Activated T-helper 17 cell treated with anti-CD3 and anti-CD28 coated beads, Interleukin-2, amount 50 U/mL, for 72 hours (primary cell): ENCODE data around the gene CDC73. TPM values are rescaled to one million over a fixed set of nuclear protein-coding genes. Genes with fewer than 3 reads are reported as not detected.
"Not testable (repeated sequence)": the region's sequence is repeated elsewhere in the genome, so short reads cannot be mapped to it uniquely, and the experiment has no call there.

Experiments used
- ATAC-seq: fragments of 150-1000 bp; cut with Tn5 transposase; replicated peaks from 2 replicates; pipeline ENCODE4 v1.10.0; 2021; ENCODE audit warnings: mild to moderate bottlenecking, moderate library complexity
- H3K27ac Mint-ChIP-seq: one replicate; pipeline ENCODE4 v1.8.0; 2022; ENCODE audit warnings: mixed read lengths
- H3K27me3 Mint-ChIP-seq: one replicate; pipeline ENCODE4 v1.8.0; 2022; ENCODE audit warnings: mixed read lengths
- H3K36me3 Mint-ChIP-seq: one replicate; pipeline ENCODE4 v1.8.0; 2022; ENCODE audit warnings: low read depth, mild to moderate bottlenecking, mixed read lengths
- H3K4me1 Mint-ChIP-seq: one replicate; pipeline ENCODE4 v1.8.0; 2022; ENCODE audit warnings: mixed read lengths
- H3K4me3 Mint-ChIP-seq: one replicate; pipeline ENCODE4 v1.8.0; 2022; ENCODE audit warnings: mild to moderate bottlenecking, mixed read lengths
- H3K9me3 Mint-ChIP-seq: one replicate; pipeline ENCODE4 v1.8.0; 2022; ENCODE audit warnings: mixed read lengths
- total RNA-seq, 2 donors: library from RNA; stranded (reverse); gene quantifications; one replicate each; pipeline ENCODE4 v1.2.3, GENCODE V29; 2022

CDC73 gene
- total RNA-seq, 2 donors from 2014 or later = 62.7 to 66.0 TPM

DNA sequence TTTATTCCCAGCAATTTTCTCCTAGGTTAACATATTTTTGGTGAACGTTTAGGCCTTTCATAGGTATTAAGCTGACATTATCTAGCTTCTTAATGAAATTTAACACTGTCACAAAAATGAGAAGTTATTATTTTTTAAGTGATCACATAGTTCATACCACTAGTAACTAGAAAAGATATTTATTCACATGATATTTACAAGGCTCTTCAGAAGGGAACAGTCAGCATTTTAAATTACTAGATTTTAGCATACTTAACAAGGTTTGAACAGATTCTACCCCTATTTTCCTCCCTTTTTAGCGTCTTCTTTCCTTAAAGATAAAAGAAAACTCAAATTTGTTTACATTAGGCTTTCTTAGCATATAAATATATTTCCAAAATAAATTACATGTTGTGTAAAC, 130.1 kb downstream of the CDC73 start:
- Mint-ChIP-seq H3K27me3 (no peaks in the 10 kb centered on the region), H3K36me3 (peaks cover 56% of the 10 kb centered on the region), H3K4me3 (no peak overlapping the region), H3K27ac (no peak overlapping the region), H3K4me1 (peaks cover 1% of the 10 kb centered on the region), H3K9me3 (no peaks in the 10 kb centered on the region)
- ATAC-seq = no peak

DNA sequence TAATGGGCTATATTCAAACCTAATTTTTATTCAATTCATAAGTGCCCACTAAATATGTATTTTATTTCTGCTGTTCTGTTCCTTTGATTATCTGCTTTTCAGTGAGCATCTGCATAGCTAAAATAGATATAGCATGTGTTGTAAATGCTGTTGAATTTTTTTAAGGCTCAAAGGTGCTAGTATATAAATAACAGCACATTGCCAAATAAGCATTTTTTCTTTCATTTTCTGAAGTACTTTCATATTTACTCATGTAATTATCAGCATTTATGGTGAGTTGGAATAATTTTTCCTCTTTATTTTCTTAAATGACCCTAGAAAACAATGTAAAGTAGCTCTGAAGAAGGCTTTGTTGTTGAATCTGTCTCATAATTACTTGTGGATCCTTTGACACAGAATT, 134.2 kb downstream of the CDC73 start:
- no peak for ATAC-seq
- H3K4me3 Mint-ChIP-seq = no peak overlapping the region
- H3K27ac Mint-ChIP-seq = no peak overlapping the region
- peaks cover 24% of the 10 kb centered on the region for H3K36me3 Mint-ChIP-seq
- H3K4me1 Mint-ChIP-seq = peaks cover 6% of the 10 kb centered on the region
- no peaks in the 10 kb centered on the region for H3K9me3 Mint-ChIP-seq
- H3K27me3 Mint-ChIP-seq = no peaks in the 10 kb centered on the region

- Mint-ChIP-seq H3K9me3 (no peaks in the 10 kb centered on the region), H3K27ac (no peak overlapping the region), H3K27me3 (no peaks in the 10 kb centered on the region), H3K4me3 (no peak overlapping the region), H3K36me3 (peaks cover 12% of the 10 kb centered on the region), H3K4me1 (peaks cover 6% of the 10 kb centered on the region)
- no peak for ATAC-seq
Measured at GRCh38 chr1:193259636-193260035, 137.8 kb downstream of the CDC73 start.

DNA sequence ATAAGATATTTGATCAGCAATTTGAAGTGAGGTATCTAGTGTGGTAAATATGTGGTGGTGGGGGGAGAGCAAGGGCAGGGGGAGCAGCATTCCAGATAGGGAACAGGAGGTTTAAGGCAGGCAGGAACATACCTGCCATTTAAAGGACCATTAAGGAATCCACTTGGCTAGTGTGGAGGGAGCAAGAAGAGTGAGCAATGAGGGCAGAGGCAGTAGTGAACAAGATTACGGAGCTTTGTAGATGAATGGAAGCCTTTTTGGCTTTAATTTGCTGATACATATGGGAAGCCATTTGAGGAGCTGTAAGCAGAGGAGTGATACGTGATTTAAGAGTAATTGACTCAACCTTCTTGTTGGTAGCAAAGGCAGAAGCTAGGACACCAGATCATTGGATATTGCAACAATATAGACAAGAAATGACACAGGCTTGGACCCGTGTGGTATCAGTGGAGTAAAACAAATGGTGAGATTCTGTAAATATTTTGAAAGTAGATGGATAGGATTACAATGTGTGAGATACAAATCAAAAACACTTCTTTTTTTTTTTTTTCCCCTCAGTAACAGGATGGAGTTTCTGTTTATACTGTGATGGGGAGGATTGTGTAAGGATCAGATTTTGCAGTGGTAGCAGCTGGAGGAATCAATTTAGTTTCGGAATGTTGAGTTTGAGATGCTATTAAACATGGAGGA, 138.4 kb downstream of the CDC73 start:
- H3K27me3 Mint-ChIP-seq = no peaks in the 10 kb centered on the region
- no peak overlapping the region for H3K27ac Mint-ChIP-seq
- no peaks in the 10 kb centered on the region for H3K9me3 Mint-ChIP-seq
- H3K4me3 Mint-ChIP-seq = no peak overlapping the region
- ATAC-seq = no peak
- peaks cover 13% of the 10 kb centered on the region for H3K36me3 Mint-ChIP-seq
- H3K4me1 Mint-ChIP-seq = peaks cover 6% of the 10 kb centered on the region

DNA sequence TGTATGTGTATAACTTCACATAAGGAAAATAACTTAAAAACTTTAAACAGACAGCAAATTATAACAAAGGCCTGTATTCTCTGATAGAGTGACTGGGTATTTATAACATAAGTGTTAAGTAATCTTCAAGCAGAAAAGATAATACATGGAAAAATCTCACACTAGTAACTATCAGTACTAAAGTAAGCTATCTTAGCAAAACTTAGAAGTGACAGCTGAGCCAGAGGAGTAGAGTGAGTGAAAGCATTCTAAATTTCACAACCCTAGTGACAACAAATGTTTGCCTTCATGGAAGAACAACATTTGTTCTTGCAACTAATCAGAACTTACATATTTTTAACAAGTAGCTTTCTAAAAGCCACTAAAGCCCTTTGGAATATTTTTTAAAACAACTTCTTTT, 139.1 kb downstream of the CDC73 start:
- Mint-ChIP-seq H3K4me3 (no peak overlapping the region), H3K36me3 (peaks cover 19% of the 10 kb centered on the region), H3K27ac (no peak overlapping the region), H3K9me3 (no peaks in the 10 kb centered on the region), H3K4me1 (peaks cover 6% of the 10 kb centered on the region), H3K27me3 (no peaks in the 10 kb centered on the region)
- ATAC-seq = no peak

DNA sequence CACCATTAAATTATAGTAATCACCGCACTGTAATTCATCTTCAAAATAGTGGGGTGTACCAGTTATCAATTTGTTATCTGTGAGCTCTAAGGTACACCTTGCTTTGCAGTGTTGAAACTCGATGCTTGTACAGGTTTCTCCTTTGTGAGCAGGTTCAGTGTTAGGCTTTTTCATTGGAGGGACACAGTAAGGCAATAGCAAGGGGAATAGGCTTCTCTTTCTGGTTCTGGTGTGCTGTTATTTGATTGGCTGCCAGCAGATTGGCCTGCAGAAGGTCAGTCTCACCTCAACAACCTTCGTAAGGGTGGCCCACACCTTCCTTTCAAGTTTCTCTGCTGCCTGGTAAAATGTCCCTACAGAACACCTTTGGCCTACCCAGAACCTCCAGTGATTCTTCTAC, 140.8 kb downstream of the CDC73 start:
- ATAC-seq = no peak
- H3K9me3 Mint-ChIP-seq = no peaks in the 10 kb centered on the region
- H3K36me3 Mint-ChIP-seq = peaks cover 14% of the 10 kb centered on the region
- no peak overlapping the region for H3K27ac Mint-ChIP-seq
- no peaks in the 10 kb centered on the region for H3K27me3 Mint-ChIP-seq
- H3K4me1 Mint-ChIP-seq = no peaks in the 10 kb centered on the region
- H3K4me3 Mint-ChIP-seq = no peak overlapping the region

DNA sequence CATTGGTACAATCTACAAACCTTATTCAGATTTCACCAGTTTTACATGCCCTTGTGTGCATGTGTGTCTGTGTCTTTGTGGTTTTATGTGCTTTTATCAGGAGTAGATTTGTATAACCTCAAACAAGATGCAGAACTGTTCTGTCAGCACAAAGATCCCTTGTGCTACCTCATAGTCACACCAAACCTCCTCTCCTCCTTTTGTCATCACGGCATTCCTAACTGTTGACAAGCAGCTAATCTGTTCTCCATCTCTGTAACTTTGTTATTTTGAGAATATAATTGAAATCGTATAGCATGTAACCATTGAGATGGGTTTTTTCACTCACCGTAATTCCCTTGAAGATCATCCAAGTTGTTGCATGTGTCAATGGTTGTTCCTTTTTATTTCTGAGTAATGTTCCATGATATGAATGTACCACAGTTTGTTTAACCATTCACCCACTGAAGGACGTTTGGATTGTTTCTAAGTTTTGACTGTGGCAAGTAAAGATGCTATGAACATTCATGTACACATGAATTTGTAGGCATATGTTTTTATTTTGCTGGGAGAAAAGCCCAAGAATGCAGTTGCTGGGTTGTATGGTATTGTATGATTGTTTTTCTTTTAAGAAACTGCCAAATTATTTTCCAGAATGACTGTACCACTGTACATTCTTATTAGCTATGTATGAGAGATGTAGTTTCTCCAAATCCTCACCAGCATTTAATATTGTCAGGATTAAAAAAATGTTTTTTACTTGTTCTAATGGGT, 142.7 kb downstream of the CDC73 start:
- ATAC-seq = no peak
- Mint-ChIP-seq H3K27ac (no peak overlapping the region), H3K36me3 (peaks cover 14% of the 10 kb centered on the region), H3K27me3 (no peaks in the 10 kb centered on the region), H3K9me3 (peaks cover 3% of the 10 kb centered on the region), H3K4me3 (no peak overlapping the region), H3K4me1 (no peaks in the 10 kb centered on the region)

DNA sequence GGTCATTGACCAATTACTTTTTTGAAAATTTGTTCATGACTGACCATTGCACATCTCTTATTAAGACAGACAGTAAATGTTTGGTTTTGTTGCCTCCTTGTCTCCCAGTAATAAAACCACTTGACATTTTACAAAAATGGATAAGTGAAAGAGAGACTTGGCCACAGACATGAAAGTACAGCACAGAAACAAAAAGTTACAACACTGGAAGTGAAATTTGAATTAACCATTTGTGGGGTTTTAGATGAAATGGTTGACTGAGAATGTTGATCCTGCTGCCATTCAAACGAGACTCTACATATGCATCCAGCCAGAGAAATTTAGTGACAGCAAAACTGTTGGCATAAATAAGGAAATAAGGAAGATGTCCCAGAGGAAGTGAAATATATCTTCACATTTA, 143.9 kb downstream of the CDC73 start:
- no peaks in the 10 kb centered on the region for H3K27me3 Mint-ChIP-seq
- no peak overlapping the region for H3K4me3 Mint-ChIP-seq
- H3K9me3 Mint-ChIP-seq = peaks cover 3% of the 10 kb centered on the region

GRCh38 chr1:193266794-193267193, 145.0 kb downstream of the CDC73 start:
- not testable (repeated sequence) for H3K9me3 Mint-ChIP-seq, H3K4me3 Mint-ChIP-seq, H3K27ac Mint-ChIP-seq, H3K27me3 Mint-ChIP-seq, H3K4me1 Mint-ChIP-seq, ATAC-seq
- H3K36me3 Mint-ChIP-seq = peaks cover 19% of the 10 kb centered on the region

More for the DNA sequence above, 143.9 kb downstream of the CDC73 start:
- no peak for ATAC-seq
- Mint-ChIP-seq H3K4me1 (peaks cover under 1% of the 10 kb centered on the region), H3K27ac (no peak overlapping the region), H3K36me3 (peaks cover 14% of the 10 kb centered on the region)

DNA sequence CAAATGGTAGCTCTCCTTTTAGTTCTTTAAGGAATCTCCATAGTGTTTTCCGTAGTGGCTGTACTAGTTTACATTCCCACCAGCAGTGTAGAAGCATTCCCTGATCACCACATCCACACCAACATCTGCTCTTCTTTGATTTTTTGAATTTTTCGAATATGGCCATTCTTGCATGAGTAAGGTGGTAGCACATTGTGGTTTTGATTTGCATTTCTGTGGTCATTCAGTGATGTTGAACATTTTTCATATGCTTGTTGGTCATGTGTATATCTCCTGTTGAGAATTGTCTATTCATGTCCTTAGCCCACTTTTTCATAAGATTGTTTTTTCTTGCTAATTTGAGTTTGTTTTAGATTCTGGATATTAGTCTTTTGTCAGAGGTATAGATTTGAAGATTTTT, 149.2 kb downstream of the CDC73 start:
- Mint-ChIP-seq H3K4me1 (peaks cover 10% of the 10 kb centered on the region), H3K27me3 (no peaks in the 10 kb centered on the region), H3K4me3 (no peak overlapping the region), H3K9me3 (peaks cover 16% of the 10 kb centered on the region), H3K27ac (no peak overlapping the region), H3K36me3 (peaks cover 17% of the 10 kb centered on the region)
- ATAC-seq = no peak

- H3K4me3 Mint-ChIP-seq = no peak overlapping the region
- peaks cover 16% of the 10 kb centered on the region for H3K36me3 Mint-ChIP-seq
- peaks cover 9% of the 10 kb centered on the region for H3K4me1 Mint-ChIP-seq
- ATAC-seq = no peak
- H3K27me3 Mint-ChIP-seq = no peaks in the 10 kb centered on the region
- peaks cover 16% of the 10 kb centered on the region for H3K9me3 Mint-ChIP-seq
- no peak overlapping the region for H3K27ac Mint-ChIP-seq
Measured at GRCh38 chr1:193275773-193276172, 153.9 kb downstream of the CDC73 start.

DNA sequence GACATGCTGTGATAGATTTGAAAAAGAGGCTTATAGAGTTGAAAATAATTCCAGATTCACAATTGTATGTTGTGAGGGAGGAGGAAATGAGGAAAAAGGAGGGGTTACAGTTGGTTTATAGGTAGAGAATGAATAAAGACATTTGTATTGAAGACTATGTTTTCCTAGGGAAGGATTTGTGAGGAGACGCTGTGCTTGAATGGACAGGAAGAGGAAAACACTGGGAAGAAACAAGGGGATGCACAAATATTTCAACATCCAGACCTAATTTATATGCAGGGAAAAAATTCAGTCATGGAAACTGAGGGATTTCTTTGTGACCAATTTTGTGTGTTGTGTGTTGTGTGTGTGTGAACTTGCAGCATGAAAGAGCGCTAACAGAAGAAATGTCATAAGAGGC, 157.1 kb downstream of the CDC73 start:
- no peak overlapping the region for H3K27ac Mint-ChIP-seq
- H3K9me3 Mint-ChIP-seq = peaks cover 3% of the 10 kb centered on the region
- no peak for ATAC-seq
- no peaks in the 10 kb centered on the region for H3K27me3 Mint-ChIP-seq
- H3K4me1 Mint-ChIP-seq = peaks cover 2% of the 10 kb centered on the region
- no peaks in the 10 kb centered on the region for H3K36me3 Mint-ChIP-seq
- no peak overlapping the region for H3K4me3 Mint-ChIP-seq

GRCh38 chr1:193281894-193282293, 160.1 kb downstream of the CDC73 start:
- no peaks in the 10 kb centered on the region for H3K27me3 Mint-ChIP-seq
- no peak overlapping the region for H3K27ac Mint-ChIP-seq
- H3K4me3 Mint-ChIP-seq = no peak overlapping the region
- ATAC-seq = no peak
- peaks cover 13% of the 10 kb centered on the region for H3K9me3 Mint-ChIP-seq
- peaks cover 13% of the 10 kb centered on the region for H3K4me1 Mint-ChIP-seq
- H3K36me3 Mint-ChIP-seq = no peaks in the 10 kb centered on the region

DNA sequence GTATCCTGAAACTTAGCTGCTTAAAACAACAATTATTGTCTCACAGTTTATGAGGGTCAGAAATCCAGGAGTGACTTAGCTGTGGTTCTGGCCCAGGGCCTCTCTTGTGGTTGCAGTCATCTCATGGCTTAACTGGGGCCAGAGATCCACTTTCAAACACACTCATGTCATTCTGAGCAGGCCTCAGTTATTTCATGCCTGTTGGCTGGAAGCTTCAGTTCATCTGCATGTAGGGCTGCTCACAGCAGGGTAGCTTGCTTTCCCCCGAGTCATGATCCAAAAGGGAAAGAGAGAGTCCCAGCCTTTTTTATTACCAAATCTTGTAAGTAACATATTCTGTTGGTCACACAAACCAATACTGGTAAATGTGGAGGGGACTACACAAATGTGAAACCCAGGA, 161.2 kb downstream of the CDC73 start:
- peaks cover 13% of the 10 kb centered on the region for H3K4me1 Mint-ChIP-seq
- H3K27me3 Mint-ChIP-seq = no peaks in the 10 kb centered on the region
- no peak for ATAC-seq
- H3K4me3 Mint-ChIP-seq = no peak overlapping the region
- H3K27ac Mint-ChIP-seq = no peak overlapping the region
- no peaks in the 10 kb centered on the region for H3K36me3 Mint-ChIP-seq
- peaks cover 13% of the 10 kb centered on the region for H3K9me3 Mint-ChIP-seq

- Mint-ChIP-seq H3K9me3 (peaks cover 10% of the 10 kb centered on the region), H3K27ac (peak overlapping the region; percentile 9), H3K27me3 (no peaks in the 10 kb centered on the region), H3K4me1 (peaks cover 13% of the 10 kb centered on the region), H3K4me3 (no peak overlapping the region), H3K36me3 (no peaks in the 10 kb centered on the region)
- no peak for ATAC-seq
Measured at GRCh38 chr1:193284219-193284618, 162.4 kb downstream of the CDC73 start.
